ENCODE data around the gene PLCG2. TPM values are rescaled to one million over a fixed set of nuclear protein-coding genes. Genes with fewer than 3 reads are reported as not detected.

The PLCG2 gene
- total RNA-seq, 2 experiments from 2014 or later, result 8.3 to 10.6 TPM

DNA sequence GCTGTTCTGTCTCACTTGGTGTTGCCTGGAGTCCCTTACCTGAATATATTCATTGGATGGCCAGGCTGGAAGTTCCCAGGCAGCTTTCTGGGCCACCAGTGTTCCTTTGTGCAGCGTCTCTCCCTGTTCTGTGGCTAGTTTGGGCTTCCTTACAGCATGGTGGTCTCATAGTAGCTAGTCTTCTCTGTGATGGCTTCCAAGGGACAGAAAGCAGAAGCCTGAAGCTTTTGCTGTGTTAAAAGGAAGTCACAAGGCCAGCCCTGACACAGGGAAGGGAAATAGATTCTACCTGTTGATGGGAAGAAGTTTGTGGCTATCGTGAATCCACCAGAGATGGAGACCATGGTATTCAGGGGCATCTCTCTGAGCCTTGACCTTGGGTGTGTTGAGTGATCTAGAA lies 34.6 kb downstream of the PLCG2 start:
- peaks cover 1% of the 10 kb centered on the region for H3K36me3 Mint-ChIP-seq
- H3K4me3 Mint-ChIP-seq, result no peak overlapping the region
- POLR2A ChIA-PET, result no interaction called here
- no peaks in the 10 kb centered on the region for H3K9me3 Mint-ChIP-seq
- peaks cover 6% of the 10 kb centered on the region for H3K4me1 Mint-ChIP-seq (ENCODE audit: low read depth)
- CTCF ChIA-PET, result no interaction called here
- DNase-seq, result no peak
- intact Hi-C loops (cut with micrococcal nuclease), result no loop called here
- H3K27ac Mint-ChIP-seq, result no peak overlapping the region
- H3K27me3 Mint-ChIP-seq, result peaks cover 2% of the 10 kb centered on the region

DNA sequence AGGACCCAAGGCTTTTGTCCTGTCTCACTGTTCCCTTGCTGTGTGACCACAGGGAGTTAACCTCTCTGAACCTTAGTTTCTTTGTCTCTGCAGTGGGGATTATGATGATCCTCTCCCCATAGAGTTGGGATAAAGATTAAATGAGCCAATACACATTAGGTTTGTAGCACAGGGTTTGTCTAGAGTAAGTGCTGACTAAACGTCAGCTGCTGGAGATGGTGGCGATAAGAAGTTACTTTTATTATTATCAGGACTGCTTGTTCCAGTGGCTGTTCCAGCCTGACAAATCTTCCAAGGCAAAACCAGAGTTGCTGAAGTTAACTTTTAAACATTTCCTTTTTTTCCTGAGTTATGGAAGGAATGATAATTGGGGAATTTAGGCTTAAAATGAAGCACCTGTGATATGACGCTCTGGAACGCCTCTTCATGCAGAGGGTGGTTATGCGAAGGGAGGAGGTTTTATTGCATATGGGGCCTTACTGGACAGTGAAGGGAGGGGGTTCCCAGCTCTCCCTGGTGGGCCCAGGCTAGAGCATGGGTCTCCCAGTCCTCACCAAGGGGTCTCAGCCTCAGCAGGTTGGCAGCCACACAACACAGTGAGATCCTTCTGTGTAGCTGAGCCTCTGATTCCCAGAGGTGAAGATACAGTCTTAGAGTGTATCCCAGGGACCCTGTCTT lies 35.8 kb downstream of the PLCG2 start:
- no peaks in the 10 kb centered on the region for H3K9me3 Mint-ChIP-seq
- H3K4me1 Mint-ChIP-seq (ENCODE audit: low read depth), result peaks cover 6% of the 10 kb centered on the region
- no peak for DNase-seq
- intact Hi-C loops (cut with micrococcal nuclease), result no loop called here
- POLR2A ChIA-PET, result no interaction called here
- CTCF ChIA-PET, result no interaction called here
- no peak overlapping the region for H3K27ac Mint-ChIP-seq
- H3K27me3 Mint-ChIP-seq, result peaks cover 2% of the 10 kb centered on the region
- peaks cover 1% of the 10 kb centered on the region for H3K36me3 Mint-ChIP-seq
- no peak overlapping the region for H3K4me3 Mint-ChIP-seq

DNA sequence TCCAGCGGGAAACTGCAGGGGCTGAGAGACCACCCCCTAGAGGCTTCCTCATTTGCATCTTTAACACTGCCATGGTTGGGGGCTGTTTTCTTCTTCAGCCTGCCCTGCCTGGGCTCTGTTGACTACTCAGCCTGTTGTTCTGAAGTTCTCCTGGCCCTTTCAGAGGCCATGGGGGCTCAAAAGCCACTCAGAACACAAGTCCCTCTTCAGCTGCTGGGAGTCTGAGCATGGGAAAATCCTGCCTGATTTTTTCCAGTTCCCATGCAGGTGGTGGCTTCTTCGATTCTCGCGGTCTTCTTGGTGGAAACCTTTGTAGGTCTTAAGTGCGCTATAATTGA lies 36.3 kb downstream of the PLCG2 start:
- no peaks in the 10 kb centered on the region for H3K9me3 Mint-ChIP-seq
- no peak overlapping the region for H3K27ac Mint-ChIP-seq
- H3K36me3 Mint-ChIP-seq, result peaks cover 1% of the 10 kb centered on the region
- DNase-seq, result no peak
- H3K4me1 Mint-ChIP-seq (ENCODE audit: low read depth), result peaks cover 6% of the 10 kb centered on the region
- intact Hi-C loops (cut with micrococcal nuclease), result no loop called here
- ChIA-PET POLR2A (no interaction called here), CTCF (no interaction called here)
- peaks cover 2% of the 10 kb centered on the region for H3K27me3 Mint-ChIP-seq
- no peak overlapping the region for H3K4me3 Mint-ChIP-seq

DNA sequence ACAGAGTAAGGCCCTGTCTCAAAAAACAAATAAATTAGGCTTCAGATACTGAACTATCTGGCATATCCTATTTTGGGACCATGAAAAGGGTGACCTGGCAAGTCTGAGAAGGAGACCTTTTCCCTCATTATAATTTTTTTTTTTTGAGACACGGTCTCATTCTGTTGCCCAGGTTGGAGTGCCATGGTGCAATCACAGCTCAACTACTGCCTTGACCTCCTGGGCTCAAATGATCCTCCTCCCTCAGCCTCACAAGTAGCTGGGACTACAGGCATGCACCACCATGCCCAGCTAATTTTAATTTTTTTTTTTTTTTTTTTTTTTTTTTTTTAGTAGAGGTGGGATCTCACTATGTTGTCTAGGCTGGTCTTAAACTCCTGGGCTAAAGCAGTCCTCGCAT lies 37.3 kb downstream of the PLCG2 start:
- Mint-ChIP-seq H3K27me3 (peaks cover 2% of the 10 kb centered on the region), H3K4me3 (no peak overlapping the region), H3K4me1 (ENCODE audit: low read depth) (peaks cover 6% of the 10 kb centered on the region), H3K9me3 (no peaks in the 10 kb centered on the region), H3K27ac (no peak overlapping the region), H3K36me3 (peaks cover 1% of the 10 kb centered on the region)
- no peak for DNase-seq
- ChIA-PET CTCF (no interaction called here), POLR2A (interaction anchor here (0.7 kb wide), 1 partner anchor 188 kb away, joined by 3 read pairs; no protein-coding TSS in a partner anchor)
- intact Hi-C loops (cut with micrococcal nuclease), result no loop called here

DNA sequence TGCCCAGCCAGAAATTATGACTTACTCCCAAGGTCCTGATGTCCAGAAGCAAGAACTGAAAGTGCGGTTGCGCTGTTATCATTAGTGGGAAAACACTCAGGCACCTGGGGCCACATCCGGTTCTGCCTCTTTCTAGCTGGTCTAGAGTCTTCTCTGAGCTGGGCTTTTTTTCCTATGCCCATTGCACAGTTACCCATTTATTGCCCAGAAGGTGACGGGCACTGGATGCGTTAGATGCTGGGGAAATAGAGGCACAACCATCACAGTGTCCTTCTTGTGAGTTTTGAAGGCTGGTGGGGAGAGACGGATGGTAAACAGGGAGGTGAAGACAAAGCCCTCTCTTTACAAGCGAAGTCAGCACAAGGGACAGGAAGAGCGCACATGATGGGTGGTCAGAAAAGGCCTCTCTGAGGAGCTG lies 37.7 kb downstream of the PLCG2 start:
- peaks cover 1% of the 10 kb centered on the region for H3K36me3 Mint-ChIP-seq
- no peak for DNase-seq
- intact Hi-C loops (cut with micrococcal nuclease), result no loop called here
- POLR2A ChIA-PET, result interaction anchor here (0.7 kb wide), 1 partner anchor 187 kb away, joined by 3 read pairs; no protein-coding TSS in a partner anchor
- CTCF ChIA-PET, result interaction anchor here (1.4 kb wide), 1 partner anchor 57 kb away, joined by 4 read pairs; no protein-coding TSS in a partner anchor
- H3K4me3 Mint-ChIP-seq, result no peak overlapping the region
- H3K27me3 Mint-ChIP-seq, result peaks cover 2% of the 10 kb centered on the region
- H3K4me1 Mint-ChIP-seq (ENCODE audit: low read depth), result peaks cover 6% of the 10 kb centered on the region
- no peaks in the 10 kb centered on the region for H3K9me3 Mint-ChIP-seq
- H3K27ac Mint-ChIP-seq, result no peak overlapping the region

DNA sequence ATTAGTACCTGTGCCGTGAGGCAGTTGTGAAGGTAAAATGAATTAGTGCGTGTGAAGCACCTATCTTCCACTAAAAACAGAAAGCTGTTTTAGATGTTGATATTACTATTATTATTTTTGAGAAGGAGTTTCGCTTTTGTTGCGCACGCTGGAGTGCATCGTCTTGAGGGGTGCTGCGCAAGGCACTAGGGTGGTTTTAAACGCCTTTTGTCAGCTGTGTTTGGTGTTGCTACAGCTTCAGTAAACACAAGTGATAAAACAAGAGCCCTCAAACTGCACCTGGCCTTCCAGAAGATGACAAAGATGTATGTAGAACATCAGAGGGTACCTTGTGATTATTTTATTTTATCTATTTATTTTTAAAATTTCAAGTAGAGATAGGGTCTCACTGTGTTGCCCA lies 38.2 kb downstream of the PLCG2 start:
- Mint-ChIP-seq H3K27me3 (peaks cover 2% of the 10 kb centered on the region), H3K4me1 (ENCODE audit: low read depth) (peaks cover 6% of the 10 kb centered on the region), H3K9me3 (no peaks in the 10 kb centered on the region), H3K36me3 (peaks cover 1% of the 10 kb centered on the region), H3K27ac (no peak overlapping the region), H3K4me3 (no peak overlapping the region)
- intact Hi-C loops (cut with micrococcal nuclease), result no loop called here
- ChIA-PET CTCF (interaction anchor here (1.4 kb wide), 1 partner anchor 57 kb away, joined by 4 read pairs; no protein-coding TSS in a partner anchor), POLR2A (no interaction called here)
- DNase-seq, result no peak

DNA sequence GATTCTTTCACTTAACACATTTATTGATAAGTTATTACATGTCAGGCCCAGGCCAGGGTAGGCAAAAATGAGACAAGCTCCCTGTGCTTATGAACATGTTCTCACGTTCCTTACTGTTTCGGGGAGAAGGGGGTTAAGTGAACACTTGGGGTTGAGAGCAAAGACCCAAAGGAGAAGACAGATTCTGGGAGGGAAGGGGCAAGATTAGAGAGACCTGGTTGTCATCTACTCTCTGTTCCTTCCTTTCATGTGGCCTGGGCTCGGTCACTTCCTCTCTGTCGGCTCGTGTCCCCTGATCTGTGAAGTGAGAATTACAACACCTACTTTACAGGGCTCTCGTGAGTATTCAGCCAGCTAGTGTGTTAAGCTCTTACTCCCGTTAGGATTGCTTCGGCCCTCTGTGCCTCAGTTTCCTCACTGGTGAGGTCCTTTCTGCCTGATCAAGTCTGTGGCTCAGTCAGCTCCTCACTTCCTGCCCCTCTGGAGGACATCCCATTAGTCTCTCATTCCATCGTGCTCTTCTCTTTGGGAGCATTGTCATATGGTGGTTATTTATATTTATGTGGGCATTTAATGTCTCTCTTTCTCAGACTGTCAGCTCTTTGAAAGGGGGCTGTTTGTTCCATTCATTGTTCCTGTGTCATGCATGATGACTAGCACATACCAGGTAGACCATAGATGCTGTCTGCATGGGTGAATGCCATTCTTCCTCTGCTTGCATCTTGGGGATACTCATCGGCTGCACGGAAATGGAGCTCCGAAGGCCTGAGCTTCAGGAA lies 38.9 kb downstream of the PLCG2 start:
- Mint-ChIP-seq H3K27me3 (peaks cover 2% of the 10 kb centered on the region), H3K4me1 (ENCODE audit: low read depth) (peaks cover 6% of the 10 kb centered on the region), H3K36me3 (no peaks in the 10 kb centered on the region), H3K9me3 (no peaks in the 10 kb centered on the region), H3K27ac (no peak overlapping the region), H3K4me3 (no peak overlapping the region)
- ChIA-PET POLR2A (interaction anchor here (0.6 kb wide), 1 partner anchor 203 kb away, joined by 3 read pairs; no protein-coding TSS in a partner anchor), CTCF (interaction anchor here (1.4 kb wide), 1 partner anchor 56 kb away, joined by 4 read pairs; no protein-coding TSS in a partner anchor)
- DNase-seq, result no peak
- intact Hi-C loops (cut with micrococcal nuclease), result no loop called here

DNA sequence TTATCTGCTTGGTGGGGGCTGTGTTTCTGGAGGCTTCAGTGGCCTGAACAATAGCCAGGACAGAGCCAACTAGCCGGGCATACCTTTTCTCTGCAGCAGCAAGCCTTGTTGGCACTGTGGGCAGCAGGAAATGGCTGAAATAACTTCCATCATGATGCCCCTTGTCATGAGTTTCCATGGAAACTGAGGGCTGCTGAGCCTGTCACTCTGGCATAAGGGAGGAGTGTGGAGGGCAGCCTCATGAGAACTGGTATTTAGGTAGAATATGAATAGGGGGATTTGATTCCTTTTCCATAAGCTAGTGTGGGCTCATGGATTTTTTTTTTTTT lies 39.4 kb downstream of the PLCG2 start:
- no peak overlapping the region for H3K27ac Mint-ChIP-seq
- no peaks in the 10 kb centered on the region for H3K9me3 Mint-ChIP-seq
- DNase-seq, result no peak
- no peaks in the 10 kb centered on the region for H3K36me3 Mint-ChIP-seq
- POLR2A ChIA-PET, result interaction anchor here (0.6 kb wide), 1 partner anchor 202 kb away, joined by 3 read pairs; no protein-coding TSS in a partner anchor
- no peaks in the 10 kb centered on the region for H3K27me3 Mint-ChIP-seq
- CTCF ChIA-PET, result no interaction called here
- intact Hi-C loops (cut with micrococcal nuclease), result no loop called here
- H3K4me1 Mint-ChIP-seq (ENCODE audit: low read depth), result peaks cover 6% of the 10 kb centered on the region
- no peak overlapping the region for H3K4me3 Mint-ChIP-seq

DNA sequence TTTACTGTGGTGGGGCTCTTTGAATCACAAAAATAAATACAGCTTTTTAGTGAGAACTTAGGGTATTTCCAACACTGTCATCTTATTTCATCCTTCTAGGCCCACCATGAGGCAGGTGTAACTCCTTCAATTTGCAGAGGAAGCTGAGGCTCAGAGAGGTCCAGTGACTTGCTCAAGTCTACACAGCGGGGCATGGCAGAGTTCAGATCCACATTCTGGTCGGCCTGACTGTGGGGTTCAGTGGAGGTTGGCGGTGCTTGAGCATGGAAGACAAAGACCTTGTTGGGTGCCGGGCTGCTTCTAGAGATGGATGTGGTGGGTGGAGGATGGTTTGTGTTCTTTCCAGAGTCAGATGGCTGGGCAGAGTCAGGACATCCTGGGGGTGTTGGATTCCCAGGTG lies 39.8 kb downstream of the PLCG2 start:
- Mint-ChIP-seq H3K27ac (no peak overlapping the region), H3K9me3 (no peaks in the 10 kb centered on the region), H3K4me3 (no peak overlapping the region), H3K4me1 (ENCODE audit: low read depth) (peaks cover 6% of the 10 kb centered on the region), H3K36me3 (no peaks in the 10 kb centered on the region), H3K27me3 (no peaks in the 10 kb centered on the region)
- DNase-seq, result no peak
- ChIA-PET CTCF (no interaction called here), POLR2A (interaction anchor here (0.6 kb wide), 1 partner anchor 202 kb away, joined by 3 read pairs; no protein-coding TSS in a partner anchor)
- intact Hi-C loops (cut with micrococcal nuclease), result no loop called here

DNA sequence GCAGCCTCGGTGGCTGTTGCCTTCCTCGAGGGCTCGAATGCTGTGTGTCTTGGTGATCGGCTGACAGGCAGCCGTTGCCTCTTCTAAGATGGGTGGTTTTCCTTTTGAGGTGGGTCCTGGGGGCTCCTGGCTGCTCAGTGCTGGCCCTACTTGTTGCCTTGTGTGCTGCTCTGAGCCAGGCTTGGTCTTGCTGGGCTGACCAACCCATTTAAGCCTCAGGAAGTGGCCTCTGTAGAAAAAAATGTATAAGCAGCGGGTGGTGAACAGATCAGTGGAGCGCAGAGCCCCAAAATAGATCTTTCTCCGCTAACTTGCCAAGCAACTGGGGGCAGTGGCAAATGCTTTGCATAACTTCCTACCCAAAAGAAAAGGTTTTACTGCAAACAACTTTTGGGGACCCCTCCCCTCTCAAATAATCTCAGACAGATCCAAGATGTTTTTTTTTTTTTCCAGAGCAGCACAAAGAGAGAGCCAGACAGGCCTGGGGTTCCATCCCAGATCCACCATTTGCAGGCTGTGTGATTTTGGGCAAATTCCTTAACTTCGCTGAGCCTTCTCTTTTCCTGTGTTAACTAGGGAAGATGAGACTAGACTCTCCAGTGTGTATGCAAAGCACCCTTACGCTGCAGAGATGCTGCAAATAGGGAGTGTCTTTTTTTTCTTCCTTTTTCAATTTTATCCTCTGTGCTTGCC lies 42.5 kb downstream of the PLCG2 start:
- no peak for DNase-seq
- POLR2A ChIA-PET, result no interaction called here
- Mint-ChIP-seq H3K4me1 (ENCODE audit: low read depth) (peaks cover 6% of the 10 kb centered on the region), H3K36me3 (no peaks in the 10 kb centered on the region), H3K9me3 (no peaks in the 10 kb centered on the region), H3K27me3 (no peaks in the 10 kb centered on the region), H3K27ac (no peak overlapping the region), H3K4me3 (no peak overlapping the region)
- CTCF ChIA-PET, result no interaction called here
- intact Hi-C loops (cut with micrococcal nuclease), result no loop called here

DNA sequence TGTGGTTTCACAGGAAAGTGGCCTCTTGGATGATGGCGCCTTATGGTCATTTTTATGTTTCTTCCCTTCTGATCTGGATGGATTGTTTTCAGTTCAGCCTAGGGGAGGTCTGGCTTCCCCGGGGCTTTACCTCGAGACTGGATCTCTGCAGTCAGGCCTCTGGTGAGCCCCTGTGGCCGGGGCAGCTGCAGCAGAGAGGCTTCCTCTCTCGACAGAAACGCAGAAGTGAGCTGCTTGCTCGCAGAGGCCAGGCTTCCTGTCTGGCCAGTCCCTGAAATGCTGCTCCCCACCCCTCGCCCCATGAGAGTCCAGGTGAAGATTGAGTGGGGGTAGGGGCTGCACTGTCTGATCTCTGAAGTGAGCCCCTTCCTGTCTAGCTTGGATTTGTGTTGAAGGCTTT lies 44.0 kb downstream of the PLCG2 start:
- Mint-ChIP-seq H3K36me3 (no peaks in the 10 kb centered on the region), H3K27ac (no peak overlapping the region), H3K27me3 (no peaks in the 10 kb centered on the region), H3K9me3 (no peaks in the 10 kb centered on the region), H3K4me3 (no peak overlapping the region), H3K4me1 (ENCODE audit: low read depth) (peaks cover 1% of the 10 kb centered on the region)
- intact Hi-C loops (cut with micrococcal nuclease), result no loop called here
- DNase-seq, result no peak
- POLR2A ChIA-PET, result no interaction called here
- CTCF ChIA-PET, result no interaction called here

DNA sequence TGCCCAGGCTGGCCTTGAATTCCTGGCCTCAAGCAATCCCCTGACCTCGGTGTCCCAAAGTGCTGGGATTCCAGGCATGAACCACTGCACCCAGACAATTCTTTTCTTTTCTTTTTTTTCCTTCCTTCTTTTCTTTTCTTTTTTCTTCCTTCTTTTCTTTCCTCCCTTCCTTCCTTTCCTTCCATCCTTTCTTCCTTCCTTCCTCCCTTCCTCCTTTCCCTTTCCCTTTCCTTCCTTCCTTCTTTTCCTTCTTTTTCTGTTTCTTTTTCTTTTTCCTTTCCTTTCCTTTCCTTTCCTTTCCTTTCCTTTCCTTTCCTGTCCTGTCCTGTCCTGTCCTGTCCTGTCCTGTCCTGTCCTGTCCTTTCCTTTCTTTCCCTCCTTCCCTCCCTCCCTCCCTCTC lies 44.6 kb downstream of the PLCG2 start:
- Mint-ChIP-seq H3K27me3 (no peaks in the 10 kb centered on the region), H3K4me1 (ENCODE audit: low read depth) (no peaks in the 10 kb centered on the region), H3K4me3 (no peak overlapping the region), H3K9me3 (no peaks in the 10 kb centered on the region), H3K36me3 (no peaks in the 10 kb centered on the region), H3K27ac (no peak overlapping the region)
- intact Hi-C loops (cut with micrococcal nuclease), result no loop called here
- ChIA-PET POLR2A (no interaction called here), CTCF (no interaction called here)
- DNase-seq, result no peak
